Measurements from ENCODE around the gene OBSCN.

- TF ChIP-seq CTCF (IDR thresholded peaks at IDR 0.05) (no peak), POLR2A (IDR thresholded peaks at IDR 0.05) (no peak), POLR2AphosphoS5 (IDR thresholded peaks at IDR 0.05) (no peak), EP300 (IDR thresholded peaks at IDR 0.05) (no peak)
Measured at GRCh38 chr1:228344631-228345072, 136.8 kb downstream of the OBSCN start.

Measured in sigmoid colon (tissue), 4 donors.